BLaER1 treated with 17β-estradiol and CSF1 and Interleukin-3, amounts not matched to agents 10 nM and 100 nM (cell line): ENCODE data around the gene ZIC1.
A peak's percentile ranks its signal among the peaks of the same experiment; 100 is the strongest.

Experiments
- H3K27ac ChIP-seq, 11 experiments: shearing (Covaris generic); formaldehyde crosslinking; 2 replicates each; pipeline ENCODE4 v1.8.1; 2022
- H3K27me3 ChIP-seq, 11 experiments: shearing (Covaris generic); formaldehyde crosslinking; 2 replicates each; pipeline ENCODE4 v1.8.1; 2022
- H3K36me3 ChIP-seq, 11 experiments: shearing (Covaris generic); formaldehyde crosslinking; 2 replicates each; pipeline ENCODE4 v1.8.1; 2022
- H3K4me1 ChIP-seq, 10 experiments: shearing (Covaris generic); formaldehyde crosslinking; 2 replicates each; pipeline ENCODE4 v1.8.1; 2022
- H3K4me2 ChIP-seq, 11 experiments: shearing (Covaris generic); formaldehyde crosslinking; 2 replicates each; pipeline ENCODE4 v1.8.1; 2022
- H3K4me3 ChIP-seq, 10 experiments: shearing (Covaris generic); formaldehyde crosslinking; 2 replicates each; pipeline ENCODE4 v1.8.1; 2022
- H3K9ac ChIP-seq, 11 experiments: shearing (Covaris generic); formaldehyde crosslinking; 2 replicates each; pipeline ENCODE4 v1.8.1; 2022
- H3K9me3 ChIP-seq, 11 experiments: shearing (Covaris generic); formaldehyde crosslinking; replicated peaks in 1 of 11; 2 replicates each; pipeline ENCODE4 v1.8.1; 2022
- H4K20me1 ChIP-seq, 11 experiments: shearing (Covaris generic); formaldehyde crosslinking; 2 replicates each; pipeline ENCODE4 v1.8.1; 2022
- Cebpa-rat ChIP-seq, 11 experiments: shearing (Covaris generic); IDR thresholded peaks; 2 replicates each; pipeline ENCODE4 v1.8.1; 2022

ZIC1 gene

DNA sequence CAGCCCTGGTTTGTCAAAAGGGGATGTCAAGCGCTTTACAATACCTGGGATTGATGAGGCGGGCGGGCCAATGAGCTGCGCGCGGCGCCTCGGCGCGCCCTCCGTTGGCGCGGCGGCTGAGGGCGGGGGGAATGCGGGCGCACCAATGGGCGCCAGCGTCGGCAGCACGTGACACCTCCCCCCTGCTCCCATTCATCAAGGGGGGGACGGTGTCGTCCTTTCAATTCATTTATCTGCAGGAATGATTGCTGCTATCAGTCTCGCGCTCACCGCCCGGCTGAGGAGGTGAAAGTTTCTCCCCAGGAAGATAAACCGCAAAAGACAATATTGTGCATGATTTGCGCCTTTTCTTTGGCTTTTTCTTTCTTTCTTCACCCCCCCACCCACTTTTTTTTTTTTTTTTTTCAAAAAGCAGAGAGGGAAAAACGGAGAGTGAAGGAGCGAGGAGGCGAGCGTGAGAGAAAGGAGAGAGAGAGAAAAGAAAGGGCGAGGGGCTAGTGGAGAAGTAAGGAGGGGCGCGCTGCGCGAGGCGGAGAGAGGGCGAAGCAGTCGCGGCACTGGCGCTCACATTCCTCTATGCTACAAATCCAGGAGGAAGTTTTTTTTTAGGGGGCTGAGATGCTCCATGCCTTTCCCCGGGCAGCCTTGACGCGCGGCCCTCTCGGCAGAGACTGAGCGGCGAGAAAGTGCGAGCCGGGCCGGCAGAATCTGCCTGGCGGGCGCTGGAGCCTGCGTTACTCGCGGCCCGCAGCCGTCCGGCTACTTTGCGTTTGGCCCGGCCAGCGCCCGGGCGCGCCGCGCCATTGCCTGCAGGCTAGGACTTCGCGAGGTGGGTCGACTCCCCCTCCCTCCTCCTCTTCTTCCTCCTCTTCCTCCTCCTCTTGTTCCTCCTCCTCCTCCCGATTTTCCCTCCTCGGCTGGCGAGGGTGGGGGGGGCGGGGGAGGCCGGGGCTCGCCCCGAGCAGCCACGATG lies at the start of gene ZIC1:
Gene ZIC1, plus strand, starts transcription at position 223 of the 973 bp plus-strand sequence. Its CDS starts 748 bp downstream, at position 971.
- H3K9ac ChIP-seq, result no peak within 1 kb of the TSS
- peaks cover 56 to 83% (median 75%) of the 10 kb centered on the region in 11 experiments for H3K9me3 ChIP-seq
- peak within 1 kb of the TSS in 6 of 10 experiments; percentile 38 to 67 (median 56); a peak in 9 of 20 replicates for H3K4me3 ChIP-seq
- peaks cover 97 to 100% (median 99%) of the 10 kb centered on the region in 11 experiments for H3K27me3 ChIP-seq
- H3K27ac ChIP-seq, result no peak within 1 kb of the TSS
- peaks cover 0 to 28% (median 14%) of the 10 kb centered on the region in 11 experiments; a peak in 8 of 22 replicates for H4K20me1 ChIP-seq
- no peaks in the 10 kb centered on the region for H3K36me3 ChIP-seq
- peak within 1 kb of the TSS in 3 of 11 experiments; percentile 1 to 68 (median 16); a peak in 3 of 22 replicates for H3K4me2 ChIP-seq
- peaks cover 12 to 22% (median 20%) of the 10 kb centered on the region in 10 experiments for H3K4me1 ChIP-seq
- no peak for TF ChIP-seq Cebpa-rat (IDR thresholded peaks at IDR 0.05)

DNA sequence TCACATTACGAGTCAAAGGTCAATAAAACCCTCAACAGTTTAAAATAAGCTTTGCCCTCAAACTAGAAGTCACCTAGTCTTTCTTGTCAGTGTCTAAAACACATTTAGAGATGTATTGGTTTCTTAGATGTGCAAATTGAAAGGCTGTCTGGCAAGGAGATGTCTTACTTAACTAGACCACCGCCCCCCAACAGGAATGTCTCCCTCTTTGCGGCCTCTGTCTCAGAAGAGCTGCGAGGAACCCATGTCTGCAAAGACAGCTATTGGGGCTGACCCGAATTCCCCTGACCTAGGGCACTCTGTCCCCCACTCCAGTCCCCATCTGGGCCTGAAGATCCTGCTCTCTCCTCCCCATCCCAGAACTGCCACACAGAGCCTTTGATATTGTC lies 49.1 kb upstream of the ZIC1 start:
- H3K27me3 ChIP-seq, result peaks cover 25 to 65% (median 58%) of the 10 kb centered on the region in 11 experiments
- no peak for TF ChIP-seq Cebpa-rat (IDR thresholded peaks at IDR 0.05)
- H3K9me3 ChIP-seq, result peaks cover 17 to 27% (median 24%) of the 10 kb centered on the region in 11 experiments; a peak in 21 of 22 replicates
- H3K27ac ChIP-seq, result no peak overlapping the region
- no peaks in the 10 kb centered on the region for H3K36me3 ChIP-seq
- peaks cover 0 to 15% (median 11%) of the 10 kb centered on the region in 10 experiments; a peak in 16 of 20 replicates for H3K4me1 ChIP-seq
- no peaks in the 10 kb centered on the region for H4K20me1 ChIP-seq
- no peak overlapping the region for H3K4me3 ChIP-seq
- H3K9ac ChIP-seq, result no peak overlapping the region
- peak overlapping the region in 2 of 11 experiments; percentile 65 to 66; a peak in 2 of 22 replicates for H3K4me2 ChIP-seq

GRCh38 chr3:147360646-147361453 lies 48.3 kb upstream of the ZIC1 start:
- H3K27me3 ChIP-seq, result peaks cover 24 to 57% (median 51%) of the 10 kb centered on the region in 11 experiments
- H3K4me3 ChIP-seq, result peak overlapping the region in 5 of 10 experiments; percentile 14 to 43 (median 38); a peak in 8 of 20 replicates

GRCh38 chr3:147361454-147362420 lies 47.4 kb upstream of the ZIC1 start:
- H3K4me3 ChIP-seq, result peak overlapping the region in 5 of 10 experiments; percentile 14 to 43 (median 38); a peak in 7 of 20 replicates
- no peak overlapping the region for H3K27ac ChIP-seq
- H3K9ac ChIP-seq, result peak overlapping the region in 1 of 11 experiments; percentile 17; a peak in 1 of 22 replicates
- H3K9me3 ChIP-seq, result peaks cover 7 to 17% (median 8%) of the 10 kb centered on the region in 11 experiments; a peak in 21 of 22 replicates
- TF ChIP-seq Cebpa-rat (IDR thresholded peaks at IDR 0.05), result no peak
- H3K36me3 ChIP-seq, result no peaks in the 10 kb centered on the region
- peaks cover 16 to 50% (median 42%) of the 10 kb centered on the region in 11 experiments for H3K27me3 ChIP-seq
- peak overlapping the region; percentile 51 to 86 (median 73) for H3K4me2 ChIP-seq
- H3K4me1 ChIP-seq, result peaks cover 0 to 15% (median 11%) of the 10 kb centered on the region in 10 experiments; a peak in 16 of 20 replicates
- no peaks in the 10 kb centered on the region for H4K20me1 ChIP-seq

More at GRCh38 chr3:147360646-147361453, 48.3 kb upstream of the ZIC1 start:
- Histone ChIP-seq H4K20me1 (no peaks in the 10 kb centered on the region), H3K9ac (peak overlapping the region in 1 of 11 experiments; percentile 17; a peak in 1 of 22 replicates), H3K4me1 (peaks cover 0 to 15% (median 11%) of the 10 kb centered on the region in 10 experiments; a peak in 16 of 20 replicates), H3K27ac (no peak overlapping the region), H3K9me3 (peaks cover 14 to 26% (median 17%) of the 10 kb centered on the region in 11 experiments; a peak in 21 of 22 replicates), H3K4me2 (peak overlapping the region; percentile 51 to 86 (median 73)), H3K36me3 (no peaks in the 10 kb centered on the region)
- no peak for TF ChIP-seq Cebpa-rat (IDR thresholded peaks at IDR 0.05)

DNA sequence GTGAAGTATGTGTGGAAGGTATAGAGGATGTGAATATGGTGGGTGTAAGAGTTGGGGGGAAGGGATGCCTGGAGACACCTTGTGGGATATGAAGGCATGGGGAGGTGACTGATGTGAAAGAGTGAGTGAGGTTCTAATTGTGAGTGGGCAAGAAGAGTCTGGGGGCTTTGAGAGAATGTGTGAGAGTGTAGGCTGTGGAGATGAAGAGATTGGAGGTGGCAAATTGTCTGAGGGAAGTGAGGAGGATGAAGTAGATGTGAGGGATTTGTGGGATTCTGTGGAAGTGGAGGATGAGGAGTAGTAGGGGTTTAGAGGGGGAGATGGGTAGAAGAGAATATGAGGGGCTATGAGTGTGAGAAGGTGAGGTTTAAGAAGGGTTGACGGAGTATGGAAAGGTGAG lies 44.4 kb upstream of the ZIC1 start:
- Histone ChIP-seq H4K20me1 (no peaks in the 10 kb centered on the region; a peak in 2 of 22 replicates), H3K36me3 (no peaks in the 10 kb centered on the region), H3K4me2 (no peak overlapping the region), H3K9ac (no peak overlapping the region), H3K4me1 (peaks cover 0 to 15% (median 11%) of the 10 kb centered on the region in 10 experiments; a peak in 16 of 20 replicates), H3K27ac (no peak overlapping the region), H3K9me3 (peaks cover 11 to 22% (median 16%) of the 10 kb centered on the region in 11 experiments; a peak in 21 of 22 replicates), H3K4me3 (no peak overlapping the region), H3K27me3 (peaks cover 36 to 50% (median 43%) of the 10 kb centered on the region in 11 experiments)
- no peak for TF ChIP-seq Cebpa-rat (IDR thresholded peaks at IDR 0.05)

GRCh38 chr3:147365196-147366115 lies 43.7 kb upstream of the ZIC1 start:
- Histone ChIP-seq H3K9ac (no peak overlapping the region), H3K27me3 (peaks cover 39 to 50% (median 44%) of the 10 kb centered on the region in 11 experiments)

DNA sequence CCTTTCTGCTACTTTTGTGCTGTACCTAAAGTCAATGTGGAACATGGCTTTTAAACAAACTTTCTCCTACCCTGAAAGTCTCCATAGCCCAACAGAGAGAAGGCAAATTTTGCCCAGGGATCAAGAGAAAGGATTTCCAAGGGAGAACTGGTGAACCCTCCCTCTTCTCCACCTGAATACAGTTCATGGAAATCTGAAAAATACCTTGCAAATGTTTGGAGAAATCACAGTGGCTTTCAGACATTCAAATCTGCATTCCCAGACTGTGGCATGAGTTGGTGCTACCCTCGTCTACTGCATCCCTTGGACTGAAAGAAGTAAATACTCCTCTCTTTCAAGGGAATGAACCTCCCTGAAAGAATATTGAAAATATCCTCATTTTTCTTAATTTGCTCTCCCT lies 41.5 kb upstream of the ZIC1 start:
- Histone ChIP-seq H3K9me3 (peaks cover 20 to 45% (median 38%) of the 10 kb centered on the region in 11 experiments), H3K36me3 (no peaks in the 10 kb centered on the region), H3K27ac (no peak overlapping the region), H3K9ac (no peak overlapping the region), H3K4me3 (no peak overlapping the region), H3K4me2 (no peak overlapping the region), H3K4me1 (no peaks in the 10 kb centered on the region), H3K27me3 (peaks cover 51 to 67% (median 59%) of the 10 kb centered on the region in 11 experiments), H4K20me1 (no peaks in the 10 kb centered on the region; a peak in 2 of 22 replicates)
- no peak for TF ChIP-seq Cebpa-rat (IDR thresholded peaks at IDR 0.05)

More at GRCh38 chr3:147365196-147366115, 43.7 kb upstream of the ZIC1 start:
- no peaks in the 10 kb centered on the region; a peak in 2 of 22 replicates for H4K20me1 ChIP-seq
- peaks cover 0 to 14% (median 11%) of the 10 kb centered on the region in 10 experiments; a peak in 16 of 20 replicates for H3K4me1 ChIP-seq
- no peak overlapping the region for H3K27ac ChIP-seq
- H3K9me3 ChIP-seq, result peaks cover 17 to 28% (median 23%) of the 10 kb centered on the region in 11 experiments
- no peaks in the 10 kb centered on the region for H3K36me3 ChIP-seq
- TF ChIP-seq Cebpa-rat (IDR thresholded peaks at IDR 0.05), result no peak
- H3K4me3 ChIP-seq, result no peak overlapping the region
- no peak overlapping the region for H3K4me2 ChIP-seq
